Measurements from ENCODE around the gene LMNTD1. TPM values are rescaled to one million over a fixed set of nuclear protein-coding genes. Genes with fewer than 3 reads are reported as not detected.

The LMNTD1 gene
- total RNA-seq, 2 donors from 2014 or later: not detected

DNA sequence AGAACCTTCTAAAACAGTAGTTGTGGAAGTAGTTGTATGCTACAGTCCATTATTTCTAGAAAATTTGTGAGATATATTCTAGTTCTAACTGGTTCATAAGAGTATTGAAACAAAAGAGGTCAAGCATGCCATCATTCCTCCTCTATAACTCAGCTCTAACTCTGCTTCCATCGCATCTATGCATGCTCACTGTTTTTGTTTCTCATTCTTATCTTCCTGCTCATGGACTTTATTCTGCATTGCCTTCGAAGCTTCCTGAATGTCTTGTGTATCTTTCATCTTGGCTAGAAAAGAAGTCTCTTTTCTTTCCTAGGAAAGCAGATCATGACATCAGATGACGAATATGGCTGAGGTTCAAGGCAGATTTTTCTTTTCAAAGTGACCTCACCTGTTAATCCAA, 402 bp downstream of the LMNTD1 start:
- no peaks in the 10 kb centered on the region for H3K4me1 ChIP-seq (ENCODE audit: control insufficient read depth in 1 of 2, low read depth in 2 of 2)
- H3K36me3 ChIP-seq: no peaks in the 10 kb centered on the region
- H3K27ac ChIP-seq: no peak overlapping the region
- no peaks in the 10 kb centered on the region for H3K27me3 ChIP-seq (replicated peaks; ENCODE audit: insufficient read depth)
- no peak for TF ChIP-seq CTCF (IDR thresholded peaks at IDR 0.05)
- ATAC-seq (ENCODE audit: insufficient number of reproducible peaks, low FRiP score, low read depth): no peak
- H3K4me3 ChIP-seq: no peak overlapping the region
- no peak for DNase-seq (ENCODE audit: low spot score)
- no peaks in the 10 kb centered on the region for H3K9me3 ChIP-seq

DNA sequence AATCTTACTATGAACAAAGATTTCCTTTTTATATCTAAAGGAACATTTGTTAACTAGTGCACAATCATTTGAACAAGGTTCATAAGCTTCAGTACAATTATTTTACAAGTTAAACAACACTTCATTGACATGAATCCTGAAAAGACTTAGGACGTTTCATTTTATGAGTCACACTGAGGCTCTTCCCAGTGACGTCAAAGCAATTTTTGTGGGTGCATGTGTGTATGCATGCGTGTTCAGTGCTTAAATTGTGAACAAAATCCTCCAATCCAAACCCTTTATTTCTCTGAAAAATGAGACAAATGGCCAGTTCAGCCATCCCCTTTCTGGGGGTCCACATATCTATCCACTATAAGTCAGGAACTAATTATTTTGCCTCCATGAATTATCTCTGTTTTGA, 2.9 kb downstream of the LMNTD1 start:
- Histone ChIP-seq H3K27ac (no peak overlapping the region), H3K4me1 (ENCODE audit: control insufficient read depth in 1 of 2, low read depth in 2 of 2) (no peaks in the 10 kb centered on the region), H3K36me3 (no peaks in the 10 kb centered on the region), H3K27me3 (replicated peaks; ENCODE audit: insufficient read depth) (no peaks in the 10 kb centered on the region), H3K9me3 (no peaks in the 10 kb centered on the region), H3K4me3 (no peak overlapping the region)
- TF ChIP-seq CTCF (IDR thresholded peaks at IDR 0.05): no peak
- no peak for ATAC-seq (ENCODE audit: insufficient number of reproducible peaks, low FRiP score, low read depth)
- no peak for DNase-seq (ENCODE audit: low spot score)

- no peak for ATAC-seq (ENCODE audit: insufficient number of reproducible peaks, low FRiP score, low read depth)
- H3K9me3 ChIP-seq: no peaks in the 10 kb centered on the region
- no peak overlapping the region for H3K27ac ChIP-seq
- no peak for DNase-seq (ENCODE audit: low spot score)
- H3K4me1 ChIP-seq (ENCODE audit: control insufficient read depth in 1 of 2, low read depth in 2 of 2): no peaks in the 10 kb centered on the region
- H3K27me3 ChIP-seq (replicated peaks; ENCODE audit: insufficient read depth): no peaks in the 10 kb centered on the region
- no peak for TF ChIP-seq CTCF (IDR thresholded peaks at IDR 0.05)
- no peaks in the 10 kb centered on the region for H3K36me3 ChIP-seq
- H3K4me3 ChIP-seq: no peak overlapping the region
These were observed 4.0 kb downstream of the LMNTD1 start for GRCh38 chr12:25549120-25549519.

GRCh38 chr12:25546318-25546717, 6.8 kb downstream of the LMNTD1 start:
- Histone ChIP-seq H3K4me3 (no peak overlapping the region), H3K9me3 (no peaks in the 10 kb centered on the region), H3K36me3 (no peaks in the 10 kb centered on the region), H3K27ac (no peak overlapping the region), H3K27me3 (replicated peaks; ENCODE audit: insufficient read depth) (no peaks in the 10 kb centered on the region), H3K4me1 (ENCODE audit: control insufficient read depth in 1 of 2, low read depth in 2 of 2) (no peaks in the 10 kb centered on the region)
- ATAC-seq (ENCODE audit: insufficient number of reproducible peaks, low FRiP score, low read depth) (no peak), DNase-seq (ENCODE audit: low spot score) (no peak)
- TF ChIP-seq CTCF (IDR thresholded peaks at IDR 0.05): no peak

- Histone ChIP-seq H3K4me3 (no peak overlapping the region), H3K27me3 (replicated peaks; ENCODE audit: insufficient read depth) (no peaks in the 10 kb centered on the region), H3K36me3 (no peaks in the 10 kb centered on the region), H3K9me3 (no peaks in the 10 kb centered on the region), H3K4me1 (ENCODE audit: control insufficient read depth in 1 of 2, low read depth in 2 of 2) (no peaks in the 10 kb centered on the region), H3K27ac (no peak overlapping the region)
- no peak for ATAC-seq (ENCODE audit: insufficient number of reproducible peaks, low FRiP score, low read depth)
- no peak for TF ChIP-seq CTCF (IDR thresholded peaks at IDR 0.05)
- no peak for DNase-seq (ENCODE audit: low spot score)
These were observed 19.9 kb downstream of the LMNTD1 start for GRCh38 chr12:25533150-25533549.

Measured in thoracic aorta (tissue), 2 donors.